ENCODE results near the gene FCHSD1. TPM values are rescaled to one million over a fixed set of nuclear protein-coding genes. Genes with fewer than 3 reads are reported as not detected.

The FCHSD1 gene
- polyA plus RNA-seq, 3 donors: 3.0 to 73.3 (median 3.4) TPM

DNA sequence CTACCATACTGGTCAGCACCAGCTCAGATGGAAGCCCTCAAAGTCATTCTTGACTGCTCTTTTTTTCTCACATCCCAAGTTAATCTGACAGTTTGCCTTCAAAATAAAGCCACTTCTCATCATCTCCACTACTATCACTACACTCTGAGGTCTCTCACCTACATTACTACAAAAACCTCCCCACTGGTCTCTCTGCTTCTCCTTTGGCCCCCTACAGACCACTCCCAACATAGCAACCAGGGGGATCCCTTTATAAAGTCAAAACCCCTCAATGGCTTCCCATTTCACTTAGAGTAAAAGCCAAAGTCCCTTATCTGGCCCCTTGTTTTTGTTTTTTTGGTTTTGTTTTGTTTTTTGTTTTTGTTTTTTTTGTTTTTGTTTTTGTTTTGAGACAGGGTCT, 26.2 kb upstream of the FCHSD1 start:
- no peaks in the 10 kb centered on the region for H3K9me3 ChIP-seq (replicated peaks in 1 of 2; ENCODE audit: control insufficient read depth in 1 of 2, insufficient read depth in 1 of 2, low read length in 2 of 2)
- H3K4me1 ChIP-seq (ENCODE audit: control insufficient read depth in 1 of 2, insufficient read depth in 2 of 2, low read length in 2 of 2): peaks cover 24 to 29% of the 10 kb centered on the region in 2 donors
- H3K36me3 Mint-ChIP-seq: peaks cover 38 to 42% of the 10 kb centered on the region in 2 donors
- TF ChIP-seq, protein P1, sequence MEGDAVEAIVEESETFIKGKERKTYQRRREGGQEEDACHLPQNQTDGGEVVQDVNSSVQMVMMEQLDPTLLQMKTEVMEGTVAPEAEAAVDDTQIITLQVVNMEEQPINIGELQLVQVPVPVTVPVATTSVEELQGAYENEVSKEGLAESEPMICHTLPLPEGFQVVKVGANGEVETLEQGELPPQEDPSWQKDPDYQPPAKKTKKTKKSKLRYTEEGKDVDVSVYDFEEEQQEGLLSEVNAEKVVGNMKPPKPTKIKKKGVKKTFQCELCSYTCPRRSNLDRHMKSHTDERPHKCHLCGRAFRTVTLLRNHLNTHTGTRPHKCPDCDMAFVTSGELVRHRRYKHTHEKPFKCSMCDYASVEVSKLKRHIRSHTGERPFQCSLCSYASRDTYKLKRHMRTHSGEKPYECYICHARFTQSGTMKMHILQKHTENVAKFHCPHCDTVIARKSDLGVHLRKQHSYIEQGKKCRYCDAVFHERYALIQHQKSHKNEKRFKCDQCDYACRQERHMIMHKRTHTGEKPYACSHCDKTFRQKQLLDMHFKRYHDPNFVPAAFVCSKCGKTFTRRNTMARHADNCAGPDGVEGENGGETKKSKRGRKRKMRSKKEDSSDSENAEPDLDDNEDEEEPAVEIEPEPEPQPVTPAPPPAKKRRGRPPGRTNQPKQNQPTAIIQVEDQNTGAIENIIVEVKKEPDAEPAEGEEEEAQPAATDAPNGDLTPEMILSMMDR (IDR thresholded peaks at IDR 0.05): no peak
- no peak overlapping the region for H3K4me3 ChIP-seq (replicated peaks in 1 of 3; ENCODE audit: low read depth in 2 of 3, low read length in 3 of 3)
- no peak overlapping the region for H3K9ac ChIP-seq (ENCODE audit: insufficient read depth, low read length, poor library complexity, severe bottlenecking)
- H3K4me3 Mint-ChIP-seq: no peak overlapping the region
- H3K27me3 ChIP-seq (ENCODE audit: control insufficient read depth in 2 of 2, insufficient read depth in 2 of 2, low read length in 2 of 2): no peaks in the 10 kb centered on the region
- DNase-seq: no peak
- H3K79me2 ChIP-seq (ENCODE audit: insufficient read depth, low read length): peaks cover 8% of the 10 kb centered on the region
- H3K9me3 Mint-ChIP-seq: peaks cover 0 to 2% (median 0%) of the 10 kb centered on the region in 7 donors
- H3K4me1 Mint-ChIP-seq: peaks cover 28% of the 10 kb centered on the region
- H4K20me1 ChIP-seq (ENCODE audit: insufficient read depth, low read length): peaks cover 20% of the 10 kb centered on the region
- no peak overlapping the region for H3K27ac Mint-ChIP-seq
- no peak overlapping the region for H2AFZ ChIP-seq (ENCODE audit: insufficient read depth, low read depth, low read length, poor library complexity, severe bottlenecking)
- peaks cover 17 to 38% of the 10 kb centered on the region in 2 donors for H3K36me3 ChIP-seq (replicated peaks in 1 of 2; ENCODE audit: control insufficient read depth in 1 of 2, insufficient read depth in 2 of 2, low read length in 2 of 2)
- H3K27ac ChIP-seq (ENCODE audit: low read depth in 1 of 2, low read length in 2 of 2): no peak overlapping the region
- no peak overlapping the region for H3K4me2 ChIP-seq (replicated peaks; ENCODE audit: extremely low read depth, low read length, poor library complexity, severe bottlenecking)
- intact Hi-C loops (cut with micrococcal nuclease): no loop called here
- peaks cover 0 to 1% (median 0%) of the 10 kb centered on the region in 3 donors for H3K27me3 Mint-ChIP-seq (ENCODE audit: low read depth in 3 of 3)

DNA sequence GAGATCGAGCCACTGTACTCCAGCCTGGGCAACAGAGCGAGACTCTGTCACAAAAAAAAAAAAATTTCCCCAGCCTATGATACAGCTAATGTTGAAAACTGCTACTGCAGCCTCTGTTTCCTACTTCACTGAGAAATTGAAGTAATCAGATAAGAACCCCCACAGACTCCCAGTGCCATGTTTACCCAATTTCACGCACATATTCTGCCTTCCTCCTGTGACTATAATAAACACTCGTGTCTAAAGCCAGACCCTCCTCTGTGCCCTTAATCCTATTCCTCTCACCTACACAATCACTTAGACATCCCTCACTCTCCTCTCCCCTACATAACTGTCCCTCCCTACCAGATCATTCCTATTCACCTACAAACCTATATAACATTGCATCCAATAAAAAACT, 24.5 kb upstream of the FCHSD1 start:
- TF ChIP-seq, protein P1 (IDR thresholded peaks at IDR 0.05): no peak
- peaks cover 0 to 2% (median 0%) of the 10 kb centered on the region in 7 donors for H3K9me3 Mint-ChIP-seq
- Histone ChIP-seq H3K4me1 (ENCODE audit: control insufficient read depth in 1 of 2, insufficient read depth in 2 of 2, low read length in 2 of 2) (peaks cover 10 to 14% of the 10 kb centered on the region in 2 donors), H3K9me3 (replicated peaks in 1 of 2; ENCODE audit: control insufficient read depth in 1 of 2, insufficient read depth in 1 of 2, low read length in 2 of 2) (no peaks in the 10 kb centered on the region), H3K27me3 (ENCODE audit: control insufficient read depth in 2 of 2, insufficient read depth in 2 of 2, low read length in 2 of 2) (no peaks in the 10 kb centered on the region), H4K20me1 (ENCODE audit: insufficient read depth, low read length) (peaks cover 15% of the 10 kb centered on the region), H2AFZ (ENCODE audit: insufficient read depth, low read depth, low read length, poor library complexity, severe bottlenecking) (no peak overlapping the region), H3K36me3 (replicated peaks in 1 of 2; ENCODE audit: control insufficient read depth in 1 of 2, insufficient read depth in 2 of 2, low read length in 2 of 2) (peaks cover 34 to 55% of the 10 kb centered on the region in 2 donors), H3K9ac (ENCODE audit: insufficient read depth, low read length, poor library complexity, severe bottlenecking) (no peak overlapping the region), H3K27ac (ENCODE audit: low read depth in 1 of 2, low read length in 2 of 2) (no peak overlapping the region), H3K4me3 (replicated peaks in 1 of 3; ENCODE audit: low read depth in 2 of 3, low read length in 3 of 3) (no peak overlapping the region), H3K4me2 (replicated peaks; ENCODE audit: extremely low read depth, low read length, poor library complexity, severe bottlenecking) (no peak overlapping the region), H3K79me2 (ENCODE audit: insufficient read depth, low read length) (peaks cover 1% of the 10 kb centered on the region)
- H3K4me3 Mint-ChIP-seq: no peak overlapping the region
- H3K36me3 Mint-ChIP-seq: peaks cover 47 to 59% of the 10 kb centered on the region in 2 donors
- DNase-seq: no peak
- 97% methylated on average over 2 of the region's 4 CpGs for WGBS (ENCODE audit: insufficient coverage)
- intact Hi-C loops (cut with micrococcal nuclease): no loop called here
- H3K4me1 Mint-ChIP-seq: peaks cover 15% of the 10 kb centered on the region
- no peaks in the 10 kb centered on the region for H3K27me3 Mint-ChIP-seq (ENCODE audit: low read depth in 3 of 3)
- H3K27ac Mint-ChIP-seq: no peak overlapping the region
